ENCODE measurements around the gene PIP5KL1.

DNA sequence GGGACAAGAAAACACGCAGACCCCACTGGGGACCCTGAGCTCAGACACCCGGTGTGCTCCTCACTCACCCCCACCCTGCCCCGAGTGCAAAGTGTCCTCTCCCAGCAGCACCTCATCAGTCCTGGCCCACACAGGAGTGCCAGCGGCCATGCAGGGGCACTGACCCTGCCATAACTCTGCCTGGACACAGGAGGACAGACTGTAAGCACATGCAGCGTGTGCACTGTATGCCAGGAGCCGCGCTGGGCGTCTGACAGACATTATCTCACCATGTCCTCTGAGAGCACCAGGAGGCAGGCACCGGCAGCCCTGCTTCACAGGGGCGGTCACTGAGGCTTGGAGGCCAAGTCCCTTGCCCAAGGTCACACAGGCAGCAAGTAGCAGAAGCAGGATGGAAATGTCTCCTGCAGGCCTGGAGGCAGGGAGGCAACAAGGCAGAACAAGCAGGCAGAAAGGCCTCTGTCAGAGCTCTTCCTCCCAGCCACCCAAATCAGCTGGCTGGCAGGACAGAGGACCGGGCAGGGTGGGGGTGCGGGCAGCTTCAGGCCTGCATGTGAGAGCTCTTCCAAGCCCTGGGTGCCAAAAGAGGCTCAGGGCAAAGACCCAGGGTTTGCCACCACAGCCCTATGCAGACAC, 41.8 kb upstream of the PIP5KL1 start:
- TF ChIP-seq, protein P1, sequence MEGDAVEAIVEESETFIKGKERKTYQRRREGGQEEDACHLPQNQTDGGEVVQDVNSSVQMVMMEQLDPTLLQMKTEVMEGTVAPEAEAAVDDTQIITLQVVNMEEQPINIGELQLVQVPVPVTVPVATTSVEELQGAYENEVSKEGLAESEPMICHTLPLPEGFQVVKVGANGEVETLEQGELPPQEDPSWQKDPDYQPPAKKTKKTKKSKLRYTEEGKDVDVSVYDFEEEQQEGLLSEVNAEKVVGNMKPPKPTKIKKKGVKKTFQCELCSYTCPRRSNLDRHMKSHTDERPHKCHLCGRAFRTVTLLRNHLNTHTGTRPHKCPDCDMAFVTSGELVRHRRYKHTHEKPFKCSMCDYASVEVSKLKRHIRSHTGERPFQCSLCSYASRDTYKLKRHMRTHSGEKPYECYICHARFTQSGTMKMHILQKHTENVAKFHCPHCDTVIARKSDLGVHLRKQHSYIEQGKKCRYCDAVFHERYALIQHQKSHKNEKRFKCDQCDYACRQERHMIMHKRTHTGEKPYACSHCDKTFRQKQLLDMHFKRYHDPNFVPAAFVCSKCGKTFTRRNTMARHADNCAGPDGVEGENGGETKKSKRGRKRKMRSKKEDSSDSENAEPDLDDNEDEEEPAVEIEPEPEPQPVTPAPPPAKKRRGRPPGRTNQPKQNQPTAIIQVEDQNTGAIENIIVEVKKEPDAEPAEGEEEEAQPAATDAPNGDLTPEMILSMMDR (IDR thresholded peaks at IDR 0.05; ENCODE audit: low read length) = no peak
- no peak for TF ChIP-seq EZH2 (IDR thresholded peaks at IDR 0.05; ENCODE audit: borderline replicate concordance, low read length)
